Psoas muscle (tissue), 8 donors: ENCODE data around the gene AFAP1. TPM values are rescaled to one million over a fixed set of nuclear protein-coding genes. Genes with fewer than 3 reads are reported as not detected.

Source experiments
- ATAC-seq, 4 donors: fragments of 200-7000 bp; cut with Tn5 transposase; one replicate each; pipeline ENCODE4 v1.9.1; 2020; ENCODE audit warnings: moderate library complexity in 3 of 4, mild to moderate bottlenecking in 2 of 4
- DNase-seq, 2 donors: peaks; one replicate each; pipeline ENCODE4 v3.0.0-alpha.2; 2020
- H3K27ac ChIP-seq: fragments of 200-600 bp; one replicate; pipeline ENCODE4 v1.8.0; 2022
- H3K27me3 ChIP-seq, 3 donors: fragments of 200-600 bp in 1 of 3; one replicate each; pipeline versions ENCODE4 v1.6.1 to v1.8.0; 2013 to 2022; ENCODE audit warnings: low read length in 2 of 3, mild to moderate bottlenecking in 2 of 3, moderate library complexity in 1 of 3; ENCODE audit not compliant: insufficient read depth in 3 of 3
- H3K36me3 ChIP-seq, 2 donors: fragments of 200-600 bp in 1 of 2; one replicate each; pipeline versions ENCODE4 v1.6.1 to v1.8.0; 2013 to 2022; ENCODE audit warnings: low read depth in 1 of 2, mild to moderate bottlenecking in 1 of 2, moderate library complexity in 1 of 2; ENCODE audit not compliant: insufficient read depth in 1 of 2
- H3K4me1 ChIP-seq: fragments of 200-600 bp; one replicate; pipeline ENCODE4 v1.8.0; 2022
- H3K4me3 ChIP-seq: fragments of 200-600 bp; one replicate; pipeline ENCODE4 v1.8.0; 2022; ENCODE audit warnings: mild to moderate bottlenecking
- H3K9me3 ChIP-seq: fragments of 200-600 bp; one replicate; pipeline ENCODE4 v1.8.0; 2022
- WGBS, 3 donors: extraction: QIAGEN DNeasy Blood & Tissue Kit; methylation state at CpG; one replicate each; pipeline versions ENCODE4 v1.1.6 to v1.1.7; 2013; 5-methylcytosine and 5-hydroxymethylcytosine counted together
- intact Hi-C, 2 donors: fragments of 100-400 bp; cut with DNase I; formaldehyde crosslinking; loops; one replicate each; pipeline versions ENCODE4 v1.11.0 to v1.14.2; 2022
- polyA plus RNA-seq, 3 donors: library from polyadenylated mRNA; stranded (reverse); fragments of 200-250 nt; gene quantifications; one replicate each; pipeline ENCODE4 v1.2.3, GENCODE V29; 2013
- total RNA-seq, 4 donors: library from RNA; stranded (reverse); fragmentation: NEBNext Ultra II Directional in 2 of 4; extraction: Animal tissue kit (Norgen Biotek cat#: 25700) in 2 of 4; gene quantifications; one replicate each; pipeline versions ENCODE4 v1.2.1 to v1.2.4, GENCODE V29; 2021 to 2023
- TF ChIP-seq, protein P1 (sequence below): fragments of 200-600 bp; IDR thresholded peaks from one replicate; pipeline ENCODE4 v1.8.0; 2022; ENCODE audit warnings: antibody characterized with exemption
- donor health status: healthy with polysubstance abuse.
- donor health status: DM: no; HTN: no; CAD: no; lungs with moderate emphysema.
- donor health status: Bipolar disorder and iron deficiency.
- donor health status: healthy.
- donor health status: DM: yes; HTN: yes; CAD: no.
- donor health status: DM: no; HTN: no; CAD: no.
- donor health status: DM: no; HTN: no; CAD: no.
- donor health status: DM: yes; HTN: yes; CAD: no.

The AFAP1 gene
- total and polyA plus RNA-seq, 7 donors = 1.3 to 11.4 (median 2.6) TPM

GRCh38 chr4:7859326-7859725, 80.3 kb downstream of the AFAP1 start:
- TF ChIP-seq, protein P1, sequence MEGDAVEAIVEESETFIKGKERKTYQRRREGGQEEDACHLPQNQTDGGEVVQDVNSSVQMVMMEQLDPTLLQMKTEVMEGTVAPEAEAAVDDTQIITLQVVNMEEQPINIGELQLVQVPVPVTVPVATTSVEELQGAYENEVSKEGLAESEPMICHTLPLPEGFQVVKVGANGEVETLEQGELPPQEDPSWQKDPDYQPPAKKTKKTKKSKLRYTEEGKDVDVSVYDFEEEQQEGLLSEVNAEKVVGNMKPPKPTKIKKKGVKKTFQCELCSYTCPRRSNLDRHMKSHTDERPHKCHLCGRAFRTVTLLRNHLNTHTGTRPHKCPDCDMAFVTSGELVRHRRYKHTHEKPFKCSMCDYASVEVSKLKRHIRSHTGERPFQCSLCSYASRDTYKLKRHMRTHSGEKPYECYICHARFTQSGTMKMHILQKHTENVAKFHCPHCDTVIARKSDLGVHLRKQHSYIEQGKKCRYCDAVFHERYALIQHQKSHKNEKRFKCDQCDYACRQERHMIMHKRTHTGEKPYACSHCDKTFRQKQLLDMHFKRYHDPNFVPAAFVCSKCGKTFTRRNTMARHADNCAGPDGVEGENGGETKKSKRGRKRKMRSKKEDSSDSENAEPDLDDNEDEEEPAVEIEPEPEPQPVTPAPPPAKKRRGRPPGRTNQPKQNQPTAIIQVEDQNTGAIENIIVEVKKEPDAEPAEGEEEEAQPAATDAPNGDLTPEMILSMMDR = no peak
- peaks cover 26% of the 10 kb centered on the region for H3K4me1 ChIP-seq
- H3K27ac ChIP-seq = no peak overlapping the region
- intact Hi-C loops = no loop called here
- ATAC-seq (no peak), DNase-seq (no peak)
- no peak overlapping the region for H3K4me3 ChIP-seq
- H3K27me3 ChIP-seq = no peaks in the 10 kb centered on the region
- H3K36me3 ChIP-seq = no peaks in the 10 kb centered on the region
- WGBS, 3 donors = 74 to 87% (median 77%) methylated on average over 4 of the region's 4 CpGs
- H3K9me3 ChIP-seq = no peaks in the 10 kb centered on the region

DNA sequence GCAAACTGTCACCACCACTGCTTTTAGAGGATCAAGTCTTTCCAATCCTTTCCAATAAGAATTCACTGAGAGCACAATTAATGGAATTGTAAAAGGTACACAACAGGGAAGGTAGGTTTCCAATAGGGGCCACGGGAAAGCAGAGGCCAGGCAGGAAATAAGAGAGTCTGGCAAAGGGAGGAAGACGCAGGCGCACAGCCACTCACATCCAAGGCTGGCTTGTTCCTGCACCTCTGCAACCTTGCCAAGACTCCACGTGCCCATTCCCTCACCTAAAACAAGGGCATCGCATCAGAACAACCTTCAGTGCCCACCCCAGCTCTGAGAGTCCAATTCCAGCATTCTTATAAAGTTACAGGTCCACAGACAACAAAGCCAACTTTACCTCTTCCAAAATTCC, 81.2 kb downstream of the AFAP1 start:
- H3K4me3 ChIP-seq = no peak overlapping the region
- peaks cover 34% of the 10 kb centered on the region for H3K4me1 ChIP-seq
- H3K9me3 ChIP-seq = no peaks in the 10 kb centered on the region
- TF ChIP-seq, protein P1 = no peak
- no peak overlapping the region for H3K27ac ChIP-seq
- 27 to 54% (median 36%) methylated on average over 5 of the region's 5 CpGs for WGBS, 3 donors
- no peaks in the 10 kb centered on the region for H3K27me3 ChIP-seq
- no peaks in the 10 kb centered on the region for H3K36me3 ChIP-seq
- no peak for ATAC-seq
- no peak for DNase-seq
- intact Hi-C loops = no loop called here

- ATAC-seq (no peak), DNase-seq (no peak)
- Histone ChIP-seq H3K4me1 (peaks cover 35% of the 10 kb centered on the region), H3K4me3 (peak overlapping the region; percentile 1), H3K9me3 (no peaks in the 10 kb centered on the region), H3K27ac (peak overlapping the region; percentile 19), H3K36me3 (no peaks in the 10 kb centered on the region), H3K27me3 (no peaks in the 10 kb centered on the region)
- 48 to 72% (median 64%) methylated on average over 2 of the region's 2 CpGs for WGBS, 3 donors
- TF ChIP-seq, protein P1 = no peak
- intact Hi-C loops = no loop called here
Observed at GRCh38 chr4:7857993-7858392, 81.7 kb downstream of the AFAP1 start.

- ATAC-seq = peak; percentile 39 to 62 (median 54)
- WGBS, 3 donors = 15 to 16% (median 16%) methylated on average over 8 of the region's 8 CpGs
- no peaks in the 10 kb centered on the region for H3K9me3 ChIP-seq
- H3K27me3 ChIP-seq = no peaks in the 10 kb centered on the region
- H3K36me3 ChIP-seq = no peaks in the 10 kb centered on the region
- TF ChIP-seq, protein P1 = no peak
- H3K27ac ChIP-seq = peak overlapping the region; percentile 19
- H3K4me1 ChIP-seq = peaks cover 35% of the 10 kb centered on the region
- peak overlapping the region; percentile 1 for H3K4me3 ChIP-seq
- intact Hi-C loops = no loop called here
- DNase-seq = peak in 1 of 2 donors; percentile 35
Observed at GRCh38 chr4:7857238-7857701, 82.4 kb downstream of the AFAP1 start.

DNA sequence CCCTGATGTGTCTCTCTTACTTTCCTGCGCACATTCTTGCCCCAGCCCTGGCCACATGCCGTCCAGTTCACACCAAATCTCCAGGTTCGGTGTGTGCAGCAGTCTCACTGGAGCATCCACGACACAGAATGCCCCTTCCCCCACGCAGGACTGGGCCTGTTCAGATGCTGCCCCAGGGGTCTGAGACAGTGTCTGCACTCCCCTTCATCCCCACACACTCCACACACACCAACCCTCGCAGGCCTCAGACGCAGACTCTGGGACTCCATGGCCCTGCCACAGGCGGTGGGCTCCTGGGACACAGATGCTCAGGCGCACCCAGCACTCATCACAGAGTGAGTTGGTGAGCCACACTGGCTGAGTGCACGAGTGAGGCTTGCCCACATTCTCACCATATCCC, 83.9 kb downstream of the AFAP1 start:
- H3K36me3 ChIP-seq = no peaks in the 10 kb centered on the region
- H3K4me3 ChIP-seq = no peak overlapping the region
- H3K9me3 ChIP-seq = no peaks in the 10 kb centered on the region
- intact Hi-C loops = no loop called here
- DNase-seq = no peak
- no peak for ATAC-seq
- no peaks in the 10 kb centered on the region for H3K27me3 ChIP-seq
- TF ChIP-seq, protein P1 = no peak
- WGBS, 3 donors = 90 to 95% (median 91%) methylated on average over 10 of the region's 10 CpGs
- peaks cover 35% of the 10 kb centered on the region for H3K4me1 ChIP-seq
- no peak overlapping the region for H3K27ac ChIP-seq
